ENCODE measurements around the gene GPR142. TPM values are rescaled to one million over a fixed set of nuclear protein-coding genes. Genes with fewer than 3 reads are reported as not detected.

The GPR142 gene
- total RNA-seq, 1 experiment from 2014 or later: not detected

GRCh38 chr17:74372426-74372825 is 5.1 kb downstream of the GPR142 start:
- H3K9me2 ChIP-seq (replicated peaks; ENCODE audit: low read length): no peaks in the 10 kb centered on the region
- ChIA-PET CTCF (no interaction called here), POLR2A (ENCODE audit: unreplicated experiment) (no interaction called here)
- no peaks in the 10 kb centered on the region for H3K79me2 ChIP-seq (ENCODE audit: low read length)
- H3K36me3 ChIP-seq (ENCODE audit: low read depth, low read length): no peaks in the 10 kb centered on the region
- H2AFZ ChIP-seq (ENCODE audit: low read length): no peak overlapping the region
- no peak overlapping the region for H3K4me3 ChIP-seq (ENCODE audit: low read length)
- DNase-seq (no peak), ATAC-seq (no peak)
- no peaks in the 10 kb centered on the region for H3K9me3 ChIP-seq (ENCODE audit: low read length)
- no peak overlapping the region for H3K27ac ChIP-seq (ENCODE audit: low read length)
- intact Hi-C loops (cut with micrococcal nuclease): no loop called here
- H3K9ac ChIP-seq (ENCODE audit: low read length): no peak overlapping the region
- H3K27me3 ChIP-seq (ENCODE audit: low read length): peaks cover 28% of the 10 kb centered on the region
- H4K20me1 ChIP-seq (ENCODE audit: low read length): no peaks in the 10 kb centered on the region
- 0 out of 2 replicates have a peak, but pooled peaks cover 4% of the 10 kb centered on the region for H3K4me1 ChIP-seq (ENCODE audit: insufficient read depth, low read length)
- TF ChIP-seq EZH2phosphoT487 (IDR thresholded peaks at IDR 0.05; ENCODE audit: borderline replicate concordance, low read length) (no peak), CTCF (conservative IDR thresholded peaks at IDR 0.05; ENCODE audit: low read depth, low read length) (no peak)
- H3K4me2 ChIP-seq (ENCODE audit: low read length): no peak overlapping the region
- no peaks in the 10 kb centered on the region for H3F3A ChIP-seq (ENCODE audit: low read length, unreplicated experiment)
- no TSS peak for BruUV-seq (replicated peaks)

GRCh38 chr17:74373838-74374606 is 6.7 kb downstream of the GPR142 start:
- Histone ChIP-seq H3K27me3 (ENCODE audit: low read length) (peaks cover 34% of the 10 kb centered on the region), H3K79me2 (ENCODE audit: low read length) (no peaks in the 10 kb centered on the region), H2AFZ (ENCODE audit: low read length) (no peak overlapping the region), H3K9me2 (replicated peaks; ENCODE audit: low read length) (no peaks in the 10 kb centered on the region), H4K20me1 (ENCODE audit: low read length) (no peaks in the 10 kb centered on the region), H3K4me1 (ENCODE audit: insufficient read depth, low read length) (no peaks in the 10 kb centered on the region), H3K9me3 (ENCODE audit: low read length) (no peaks in the 10 kb centered on the region), H3K36me3 (ENCODE audit: low read depth, low read length) (no peaks in the 10 kb centered on the region), H3K4me3 (ENCODE audit: low read length) (no peak overlapping the region), H3K4me2 (ENCODE audit: low read length) (no peak overlapping the region), H3K27ac (ENCODE audit: low read length) (no peak overlapping the region), H3K9ac (ENCODE audit: low read length) (no peak overlapping the region), H3F3A (ENCODE audit: low read length, unreplicated experiment) (no peaks in the 10 kb centered on the region)
- POLR2A ChIA-PET (ENCODE audit: unreplicated experiment): no interaction called here
- no TSS peak for BruUV-seq (replicated peaks)
- DNase-seq: no peak
- no peak for ATAC-seq
- CTCF ChIA-PET: no interaction called here
- intact Hi-C loops (cut with micrococcal nuclease): no loop called here
- no peak for TF ChIP-seq CTCF (conservative IDR thresholded peaks at IDR 0.05; ENCODE audit: low read depth, low read length)
- no peak for TF ChIP-seq EZH2 (IDR thresholded peaks at IDR 0.05; ENCODE audit: low read length, unreplicated experiment)
- no peak for TF ChIP-seq EZH2phosphoT487 (IDR thresholded peaks at IDR 0.05; ENCODE audit: borderline replicate concordance, low read length)

GRCh38 chr17:74374858-74375257 is 7.6 kb downstream of the GPR142 start:
- TF ChIP-seq EZH2phosphoT487 (IDR thresholded peaks at IDR 0.05; ENCODE audit: borderline replicate concordance, low read length): no peak
- TF ChIP-seq CTCF (conservative IDR thresholded peaks at IDR 0.05; ENCODE audit: low read depth, low read length): no peak
- no peak for ATAC-seq
- no peak overlapping the region for H2AFZ ChIP-seq (ENCODE audit: low read length)
- H3F3A ChIP-seq (ENCODE audit: low read length, unreplicated experiment): no peaks in the 10 kb centered on the region
- H3K4me1 ChIP-seq (ENCODE audit: insufficient read depth, low read length): peaks cover 4% of the 10 kb centered on the region
- H3K9ac ChIP-seq (ENCODE audit: low read length): no peak overlapping the region
- H3K79me2 ChIP-seq (ENCODE audit: low read length): no peaks in the 10 kb centered on the region
- H3K9me2 ChIP-seq (replicated peaks; ENCODE audit: low read length): no peaks in the 10 kb centered on the region
- no peaks in the 10 kb centered on the region for H3K36me3 ChIP-seq (ENCODE audit: low read depth, low read length)
- H4K20me1 ChIP-seq (ENCODE audit: low read length): no peaks in the 10 kb centered on the region
- DNase-seq: no peak
- no peaks in the 10 kb centered on the region for H3K9me3 ChIP-seq (ENCODE audit: low read length)
- H3K4me3 ChIP-seq (ENCODE audit: low read length): no peak overlapping the region
- H3K27me3 ChIP-seq (ENCODE audit: low read length): peaks cover 34% of the 10 kb centered on the region
- BruUV-seq (replicated peaks): no TSS peak
- no peak overlapping the region for H3K27ac ChIP-seq (ENCODE audit: low read length)
- H3K4me2 ChIP-seq (ENCODE audit: low read length): no peak overlapping the region
- ChIA-PET POLR2A (ENCODE audit: unreplicated experiment) (no interaction called here), CTCF (no interaction called here)
- intact Hi-C loops (cut with micrococcal nuclease): no loop called here

Data from PC-3 (cell line).